WTC11 (cell line): ENCODE measurements around the gene CPSF7. TPM values are rescaled to one million over a fixed set of nuclear protein-coding genes. Genes with fewer than 3 reads are reported as not detected.

Experiments
- ATAC-seq: fragments of 200-7000 bp; cut with Tn5 transposase; 2 replicates; pipeline ENCODE4 v1.10.0; 2021; ENCODE audit warnings: mild to moderate bottlenecking, moderate library complexity
- CTCF ChIA-PET: fragments of 300-600 bp; sonication (Branson Sonifier 250); formaldehyde crosslinking; loops from one replicate; lab custom pipeline; 2021; ENCODE audit warnings: antibody characterized with exemption; lab: Charles Lee
- POLR2A ChIA-PET: fragments of 350-600 bp; sonication (Branson Sonifier 250); formaldehyde crosslinking; loops from one replicate; lab custom pipeline; 2021; ENCODE audit warnings: antibody characterized with exemption; lab: Charles Lee
- DNase-seq: peaks from one replicate; pipeline ENCODE4 v3.0.0; 2021; ENCODE audit warnings: low spot score
- H3K27ac Mint-ChIP-seq: 2 replicates; pipeline ENCODE4 v1.8.0; 2021; ENCODE audit warnings: mixed read lengths
- H3K27me3 Mint-ChIP-seq: 2 replicates; pipeline ENCODE4 v1.8.0; 2021; ENCODE audit warnings: low read depth, mild to moderate bottlenecking, moderate library complexity, mixed read lengths
- H3K36me3 Mint-ChIP-seq: 2 replicates; pipeline ENCODE4 v1.8.0; 2021; ENCODE audit warnings: mixed read lengths
- H3K4me1 Mint-ChIP-seq: 2 replicates; pipeline ENCODE4 v1.8.0; 2022; ENCODE audit warnings: mixed read lengths
- H3K4me3 Mint-ChIP-seq: 2 replicates; pipeline ENCODE4 v1.8.0; 2021; ENCODE audit warnings: mild to moderate bottlenecking, moderate library complexity, mixed read lengths
- H3K9me3 Mint-ChIP-seq: 2 replicates; pipeline ENCODE4 v1.8.0; 2021; ENCODE audit warnings: mixed read lengths
- SOX15 ChIP-seq: fragments of 250-450 bp; sonication (Bioruptor Pico); IDR thresholded peaks from 2 replicates; pipeline ENCODE4 v1.9.0; 2021; ENCODE audit warnings: mild to moderate bottlenecking
- TCF7 ChIP-seq: sonication (generic); formaldehyde crosslinking; IDR thresholded peaks from 2 replicates; pipeline ENCODE4 v1.8.0; 2022; ENCODE audit warnings: mild to moderate bottlenecking, low read depth, missing genetic modification reagents, moderate library complexity
- total RNA-seq: library from RNA; stranded (reverse); gene quantifications from 3 replicates; pipeline ENCODE4 v1.2.3, GENCODE V29; 2021

CPSF7 gene
- total RNA-seq, 1 experiment from 2014 or later, result 88.3 TPM

- Mint-ChIP-seq H3K36me3 (peaks cover 15% of the 10 kb centered on the region), H3K27me3 (no peaks in the 10 kb centered on the region), H3K4me1 (no peaks in the 10 kb centered on the region)
- POLR2A ChIA-PET, result no interaction called here
- no peak for ATAC-seq
- TF ChIP-seq SOX15 (CRISPR knock-in tag) (no peak), TCF7 (CRISPR knock-in tag) (no peak)
- TF ChIP-seq, all 79 proteins: peak for 0
- Mint-ChIP-seq H3K9me3 (no peaks in the 10 kb centered on the region), H3K27ac (no peak overlapping the region), H3K4me3 (no peak overlapping the region)
- no peak for DNase-seq
- CTCF ChIA-PET, result interaction anchor here (1.2 to 3.7 kb wide), 3 partner anchors 17 to 32 kb away, joined by 3 to 19 read pairs (median 8); no protein-coding TSS in a partner anchor
Observed at GRCh38 chr11:61353131-61354067, 76.4 kb downstream of the CPSF7 start.

Other genes with a start within 250 kb of the CPSF7 start
- 0.20 to 0.37 TPM in 2 of 3 replicates, not detected in the other for gene PGA3, start 226.5 kb downstream of the CPSF7 start, total RNA-seq
- 0.32 to 1.3 TPM in 2 of 3 replicates, not detected in the other for gene PGA4, start 207.6 kb downstream of the CPSF7 start, total RNA-seq
- 0.16 to 0.35 TPM (median 0.30 TPM) in 3 replicates for gene PGA5, start 188.8 kb downstream of the CPSF7 start, total RNA-seq
- 13.8 to 21.9 TPM (median 17.4 TPM) in 3 replicates for gene VWCE, start 134.7 kb downstream of the CPSF7 start, total RNA-seq
- gene DDB1, start 96.9 kb downstream of the CPSF7 start, total RNA-seq, result 270 to 316 TPM (median 295 TPM) in 3 replicates
- 86.8 to 96.5 TPM (median 87.8 TPM) in 3 replicates for gene TKFC, start 96.7 kb downstream of the CPSF7 start, total RNA-seq
- gene CYB561A3, start 68.1 kb downstream of the CPSF7 start, total RNA-seq, result 34.3 to 38.8 TPM (median 35.0 TPM) in 3 replicates
- 34.0 to 39.0 TPM (median 38.8 TPM) in 3 replicates for gene TMEM138, start 67.6 kb downstream of the CPSF7 start, total RNA-seq
- 16.4 to 20.8 TPM (median 17.9 TPM) in 3 replicates for gene TMEM216, start 37.4 kb downstream of the CPSF7 start, total RNA-seq
- gene SDHAF2, start 149 bp upstream of the CPSF7 start, total RNA-seq, result 36.2 to 36.8 TPM (median 36.5 TPM) in 3 replicates
- 1.1 to 1.5 TPM (median 1.3 TPM) in 3 replicates for gene LRRC10B, start 78.8 kb upstream of the CPSF7 start, total RNA-seq
- gene SYT7, start 151.1 kb upstream of the CPSF7 start, total RNA-seq, result 12.5 to 18.9 TPM (median 18.2 TPM) in 3 replicates